Superior temporal gyrus (tissue), 1 donor: Measurements from ENCODE around the gene MOB1B.
"Not testable (repeated sequence)": the region's sequence is repeated elsewhere in the genome, so short reads cannot be mapped to it uniquely, and the experiment has no call there.

Experiments
- DNase-seq: peaks from one replicate; pipeline ENCODE4 v3.0.0-alpha.2; 2016; ENCODE audit errors: extremely low spot score

MOB1B gene

DNA sequence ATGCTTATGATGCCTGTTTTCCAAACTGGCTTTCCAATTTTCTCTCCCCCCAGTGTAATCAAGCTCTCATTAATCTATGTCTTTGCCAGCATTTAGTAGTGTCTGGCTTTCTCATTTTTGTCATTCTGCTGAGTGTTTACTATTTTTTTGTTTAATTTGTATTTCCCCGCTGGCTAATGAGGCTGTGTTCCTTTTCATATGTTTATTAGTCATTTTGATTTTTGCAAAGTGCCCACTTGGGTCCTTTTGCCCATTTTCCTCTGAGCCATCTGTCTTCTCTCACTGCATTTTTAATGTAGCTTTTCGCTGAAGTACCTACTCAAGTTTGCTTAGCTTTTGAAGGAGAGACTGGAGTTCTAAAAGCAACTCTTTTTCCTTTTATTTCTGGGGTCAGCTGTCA, 106.0 kb downstream of the MOB1B start:
- DNase-seq, result peak; percentile 6

DNA sequence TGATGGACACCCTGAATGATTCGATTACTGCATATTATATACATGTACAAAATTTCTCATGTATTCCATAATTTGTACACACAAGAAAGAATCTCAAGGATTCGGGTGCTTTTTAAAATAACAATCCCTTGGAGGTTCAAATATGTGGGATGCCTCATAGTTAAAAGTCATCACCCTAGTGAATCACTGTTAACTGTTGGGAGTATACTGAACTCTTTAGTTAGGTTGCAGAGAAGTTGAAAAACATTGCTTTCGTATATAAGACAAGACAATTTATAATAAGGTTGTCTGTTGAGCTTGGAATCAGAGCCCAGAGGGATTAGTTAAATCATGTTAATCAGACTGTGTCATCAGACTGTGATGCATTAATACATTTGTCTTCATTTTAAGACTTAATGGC, 106.9 kb downstream of the MOB1B start:
- peak; percentile 9 for DNase-seq

DNA sequence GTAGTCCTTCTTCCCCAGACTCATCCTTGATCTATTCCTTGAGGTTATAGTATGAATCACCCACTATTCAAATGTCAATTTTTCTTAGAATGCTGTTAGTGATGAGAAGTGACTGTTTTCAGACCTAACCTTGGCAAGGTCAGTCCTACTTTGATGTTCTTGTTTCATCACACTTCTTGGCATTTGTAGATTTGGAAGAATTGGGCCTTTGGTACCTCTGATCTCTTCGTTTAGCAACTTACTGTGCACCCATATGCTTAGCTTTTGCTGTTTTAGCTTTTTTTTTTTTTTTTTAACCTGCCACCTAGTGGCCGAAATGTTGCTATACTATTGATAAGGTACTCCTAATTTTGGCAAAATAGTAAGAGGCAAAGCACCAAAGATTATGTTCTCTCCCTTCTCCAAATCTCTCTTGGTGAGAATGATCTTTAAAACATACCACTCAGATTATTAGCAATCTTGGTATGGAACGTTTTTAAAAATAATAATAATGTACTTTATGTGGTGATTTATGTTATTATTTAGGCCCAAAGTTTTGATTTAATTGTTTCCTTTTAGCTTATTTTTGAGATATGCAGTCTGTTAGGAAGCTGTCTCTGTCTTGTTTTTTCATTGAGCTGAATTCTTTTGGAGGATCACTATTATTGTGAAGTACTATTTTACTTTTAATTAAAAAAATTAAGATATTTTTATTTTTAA, 107.9 kb downstream of the MOB1B start:
- DNase-seq, result peak; percentile 73

DNA sequence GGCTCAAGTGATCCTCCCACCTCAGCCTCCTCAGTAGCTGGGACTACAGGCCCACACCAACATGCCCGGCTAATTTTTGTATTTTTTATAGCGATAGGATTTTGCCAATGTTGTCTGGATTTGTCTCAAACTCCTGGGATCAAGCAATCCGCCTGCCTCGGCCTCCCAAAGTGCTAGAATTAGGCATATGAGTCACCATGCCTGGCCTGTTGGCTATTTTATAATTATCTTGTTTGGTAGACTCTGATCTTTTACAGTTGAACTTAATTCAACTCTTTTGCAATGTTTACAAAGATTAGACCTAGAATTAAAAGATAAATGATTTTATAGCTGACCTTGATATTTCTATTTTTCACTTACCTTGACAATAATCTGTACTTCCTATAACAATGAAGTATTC, 109.3 kb downstream of the MOB1B start:
- DNase-seq, result no peak

DNA sequence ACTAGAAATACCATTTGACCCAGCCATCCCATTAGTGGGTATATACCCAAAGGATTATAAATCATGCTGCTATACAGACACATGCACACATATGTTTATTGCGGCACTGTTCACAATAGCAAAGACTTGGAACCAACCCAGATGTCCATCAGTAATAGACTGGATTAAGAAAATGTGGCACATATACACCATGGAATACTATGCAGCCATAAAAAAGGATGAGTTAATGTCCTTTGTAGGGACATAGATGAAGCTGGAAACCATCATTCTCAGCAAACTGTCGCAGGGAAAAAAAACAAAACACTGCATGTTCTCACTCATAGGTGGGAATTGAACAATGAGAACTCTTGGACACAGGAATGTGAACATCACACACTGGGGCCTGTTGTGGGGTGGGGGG, 115.2 kb downstream of the MOB1B start:
- not testable (repeated sequence) for DNase-seq

DNA sequence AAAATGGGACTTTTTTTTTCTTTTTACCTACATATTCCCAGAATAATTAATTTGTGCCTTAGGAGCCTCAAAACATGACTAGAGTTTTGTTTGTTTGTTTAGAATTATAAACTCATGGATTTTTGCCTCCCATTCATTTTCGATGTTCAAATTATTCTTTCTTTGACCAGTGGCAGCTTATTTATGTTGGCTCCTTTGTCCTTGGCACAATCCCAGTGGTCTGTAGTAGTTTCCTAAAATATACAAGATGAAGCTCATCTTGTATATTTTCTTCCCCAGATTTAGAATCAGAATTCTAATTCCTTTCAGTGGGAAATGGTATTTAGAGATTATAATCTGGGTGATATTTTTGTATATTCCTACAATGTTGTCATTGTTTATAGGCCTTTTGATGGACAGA, 118.4 kb downstream of the MOB1B start:
- no peak for DNase-seq

DNA sequence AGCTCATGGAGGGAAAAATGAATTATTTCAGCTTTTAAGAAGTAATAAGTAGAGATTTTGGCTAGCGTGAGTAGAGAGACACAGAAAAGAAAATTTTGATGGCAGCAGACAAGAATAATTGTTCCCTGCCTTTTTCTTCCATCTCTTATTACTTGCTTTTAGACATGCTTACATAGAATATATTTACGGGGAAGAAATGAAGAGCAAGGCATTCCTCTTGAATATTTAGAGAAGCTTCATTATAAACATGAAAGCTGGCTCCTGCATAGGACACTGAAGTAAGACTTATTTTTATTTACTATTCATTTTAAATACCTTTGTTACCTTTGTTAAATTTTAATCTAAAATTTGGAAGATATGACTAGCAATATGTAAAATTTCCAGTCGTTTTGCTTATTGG, 123.5 kb downstream of the MOB1B start:
- no peak for DNase-seq

DNA sequence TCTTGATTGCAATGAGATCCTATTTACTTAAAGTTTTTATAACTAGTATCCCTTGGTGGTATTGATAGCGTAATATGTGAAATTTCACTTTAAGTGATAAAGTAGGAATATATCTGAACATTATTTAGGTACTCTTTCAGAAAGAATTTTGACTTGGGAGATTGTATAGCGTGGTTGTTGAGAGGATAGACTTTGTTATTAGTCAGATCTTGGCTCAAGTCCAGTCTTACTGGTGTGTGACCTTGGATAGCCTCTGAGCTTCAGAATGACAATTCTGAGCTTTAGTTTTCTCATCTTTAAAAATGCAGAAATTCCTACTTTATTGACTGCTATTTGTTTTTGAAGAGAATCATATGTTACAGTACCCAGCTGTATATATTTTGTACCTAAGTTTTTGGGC, 123.9 kb downstream of the MOB1B start:
- peak; percentile 67 for DNase-seq

DNA sequence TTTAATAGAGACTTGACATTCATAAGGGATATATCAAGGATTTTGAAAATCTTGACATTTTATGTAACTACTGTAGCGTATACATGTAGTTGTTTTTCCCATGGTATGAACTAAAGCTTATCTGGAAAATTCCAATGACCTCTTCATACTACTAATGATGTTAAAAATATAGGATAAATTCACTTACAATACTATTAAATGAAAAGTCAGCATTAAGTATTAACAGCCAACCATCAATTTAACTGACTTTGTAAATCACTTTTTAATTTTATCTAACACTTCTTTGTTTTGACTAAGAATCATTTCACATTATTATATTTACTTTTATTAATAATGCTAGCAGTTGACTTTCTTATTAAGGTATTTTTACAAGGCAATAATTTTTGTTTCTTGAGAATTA, 125.4 kb downstream of the MOB1B start:
- no peak for DNase-seq

DNA sequence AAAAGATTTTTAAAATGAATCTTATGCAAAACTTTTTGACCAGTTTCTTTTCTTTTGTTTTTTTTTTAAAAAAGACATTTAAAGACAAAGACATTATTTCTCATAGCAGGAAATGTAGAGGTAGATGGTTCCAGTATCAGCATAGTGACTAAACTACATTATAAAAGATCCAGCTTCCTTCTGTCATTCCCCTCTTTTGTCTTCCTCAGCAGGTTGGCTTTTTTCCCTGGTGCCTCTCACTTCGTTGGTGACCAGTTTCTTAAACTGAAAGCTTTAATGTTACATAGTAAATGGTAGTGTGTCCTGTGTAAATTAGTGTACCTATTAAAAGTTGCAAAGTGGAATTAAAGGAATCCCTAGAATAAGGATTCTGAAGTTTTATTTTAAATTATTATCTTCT, 127.3 kb downstream of the MOB1B start:
- no peak for DNase-seq

DNA sequence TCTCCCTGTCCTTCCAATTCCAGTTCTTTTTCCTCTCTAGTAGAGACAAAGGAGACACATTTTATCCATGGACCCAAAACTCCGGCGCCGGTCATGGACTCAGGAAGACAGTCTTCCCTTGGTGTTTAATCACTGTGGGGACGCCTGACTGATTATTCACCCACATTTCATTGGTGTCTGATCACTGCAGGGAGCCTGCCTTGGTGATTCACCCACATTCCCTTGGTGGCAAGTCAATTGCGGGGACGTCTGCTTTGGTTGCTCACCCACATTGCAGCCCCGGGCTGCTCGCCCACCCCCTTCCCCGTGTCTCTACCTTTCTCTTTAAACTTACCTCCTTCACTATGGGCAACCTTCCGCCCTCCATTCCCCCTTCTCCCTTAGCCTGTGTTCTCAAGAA, 129.9 kb downstream of the MOB1B start:
- DNase-seq, result not testable (repeated sequence)
